Suprapubic skin (tissue), 3 donors: Measurements from ENCODE around the gene CALN1.

Experiments
- CTCF ChIP-seq, 2 donors: fragments of 200-600 bp in 1 of 2; fragments of 450-650 bp in 1 of 2; sonication (generic) in 1 of 2; IDR thresholded peaks; one replicate each; pipeline ENCODE4 v1.5.1; 2016 to 2019; ENCODE audit warnings: antibody characterized with exemption in 2 of 2, mild to moderate bottlenecking in 1 of 2, moderate library complexity in 1 of 2
- EP300 ChIP-seq: sonication (generic); formaldehyde crosslinking; IDR thresholded peaks from one replicate; pipeline ENCODE4 v1.6.1; 2017; ENCODE audit warnings: antibody characterized with exemption
- POLR2A ChIP-seq, 2 donors: fragments of 450-650 bp; IDR thresholded peaks; one replicate each; pipeline ENCODE4 v1.6.1; 2017; ENCODE audit warnings: antibody characterized with exemption in 2 of 2, mild to moderate bottlenecking in 2 of 2, moderate library complexity in 2 of 2

- TF ChIP-seq EP300 (no peak), CTCF (IDR thresholded peaks at IDR 0.05) (no peak), POLR2A (IDR thresholded peaks at IDR 0.05) (no peak)
These were observed 259.0 kb downstream of the CALN1 start for GRCh38 chr7:72153132-72153512.
